ENCODE data around the gene SCGB1D2.
"Not testable (repeated sequence)": the region's sequence is repeated elsewhere in the genome, so short reads cannot be mapped to it uniquely, and the experiment has no call there.

Gene SCGB1D2

DNA sequence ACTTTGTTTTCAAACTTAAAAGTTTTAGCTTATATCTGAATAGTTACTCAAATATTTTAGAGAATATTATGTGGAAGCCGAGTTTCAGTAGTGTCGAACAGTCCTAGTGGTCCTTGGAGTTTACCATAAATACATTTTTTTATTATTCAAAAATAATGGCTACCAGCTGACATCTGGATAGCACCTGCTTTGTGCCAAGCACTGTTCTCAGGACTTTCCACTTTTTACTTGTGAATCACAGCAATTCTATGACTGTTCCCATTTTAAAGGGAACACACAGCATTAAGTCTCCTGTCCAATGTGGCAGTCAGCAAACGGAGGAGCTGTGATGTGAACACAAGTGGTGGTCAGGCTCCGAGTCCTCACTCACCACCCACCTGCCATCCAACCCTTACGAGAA lies 37.6 kb upstream of the SCGB1D2 start:
- DNase-seq (ENCODE audit: low read depth), result no peak
- TF ChIP-seq MYC (IDR thresholded peaks at IDR 0.05; ENCODE audit: low read depth, low read length), result no peak
- TF ChIP-seq POLR2A (IDR thresholded peaks at IDR 0.05; ENCODE audit: extremely low read depth, insufficient read length), result no peak
- TF ChIP-seq, protein P1, sequence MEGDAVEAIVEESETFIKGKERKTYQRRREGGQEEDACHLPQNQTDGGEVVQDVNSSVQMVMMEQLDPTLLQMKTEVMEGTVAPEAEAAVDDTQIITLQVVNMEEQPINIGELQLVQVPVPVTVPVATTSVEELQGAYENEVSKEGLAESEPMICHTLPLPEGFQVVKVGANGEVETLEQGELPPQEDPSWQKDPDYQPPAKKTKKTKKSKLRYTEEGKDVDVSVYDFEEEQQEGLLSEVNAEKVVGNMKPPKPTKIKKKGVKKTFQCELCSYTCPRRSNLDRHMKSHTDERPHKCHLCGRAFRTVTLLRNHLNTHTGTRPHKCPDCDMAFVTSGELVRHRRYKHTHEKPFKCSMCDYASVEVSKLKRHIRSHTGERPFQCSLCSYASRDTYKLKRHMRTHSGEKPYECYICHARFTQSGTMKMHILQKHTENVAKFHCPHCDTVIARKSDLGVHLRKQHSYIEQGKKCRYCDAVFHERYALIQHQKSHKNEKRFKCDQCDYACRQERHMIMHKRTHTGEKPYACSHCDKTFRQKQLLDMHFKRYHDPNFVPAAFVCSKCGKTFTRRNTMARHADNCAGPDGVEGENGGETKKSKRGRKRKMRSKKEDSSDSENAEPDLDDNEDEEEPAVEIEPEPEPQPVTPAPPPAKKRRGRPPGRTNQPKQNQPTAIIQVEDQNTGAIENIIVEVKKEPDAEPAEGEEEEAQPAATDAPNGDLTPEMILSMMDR (IDR thresholded peaks at IDR 0.05; ENCODE audit: low read depth, low read length), result no peak
- TF ChIP-seq, protein P2, sequence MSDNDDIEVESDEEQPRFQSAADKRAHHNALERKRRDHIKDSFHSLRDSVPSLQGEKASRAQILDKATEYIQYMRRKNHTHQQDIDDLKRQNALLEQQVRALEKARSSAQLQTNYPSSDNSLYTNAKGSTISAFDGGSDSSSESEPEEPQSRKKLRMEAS (IDR thresholded peaks at IDR 0.05; ENCODE audit: low read depth, low read length), result no peak
- no peak overlapping the region for H3K4me3 ChIP-seq (ENCODE audit: low read depth, low read length)

DNA sequence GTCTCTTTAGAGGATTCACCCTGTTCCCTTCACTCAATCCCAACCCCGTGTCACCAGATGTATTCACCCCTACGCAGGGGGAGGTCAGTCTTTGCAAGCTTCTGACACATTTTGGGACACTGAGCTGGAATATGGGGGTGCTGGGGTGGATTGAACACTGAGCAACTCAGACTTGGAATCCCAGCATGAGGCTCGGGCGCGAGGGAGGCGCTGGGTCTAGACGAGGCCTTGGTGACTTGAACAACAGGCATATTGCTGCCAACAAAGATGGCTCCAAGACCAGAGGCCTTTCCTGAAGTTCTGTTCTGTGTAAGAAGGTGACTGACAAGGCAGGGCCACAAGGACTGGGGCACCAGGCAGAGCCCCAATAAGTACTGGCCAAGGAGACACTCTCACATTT lies 36.6 kb upstream of the SCGB1D2 start:
- no peak for DNase-seq (ENCODE audit: low read depth)
- no peak overlapping the region for H3K4me3 ChIP-seq (ENCODE audit: low read depth, low read length)
- TF ChIP-seq, protein P1 (IDR thresholded peaks at IDR 0.05; ENCODE audit: low read depth, low read length), result no peak
- no peak for TF ChIP-seq POLR2A (IDR thresholded peaks at IDR 0.05; ENCODE audit: extremely low read depth, insufficient read length)
- TF ChIP-seq, protein P2 (IDR thresholded peaks at IDR 0.05; ENCODE audit: low read depth, low read length), result no peak
- TF ChIP-seq MYC (IDR thresholded peaks at IDR 0.05; ENCODE audit: low read depth, low read length), result no peak

DNA sequence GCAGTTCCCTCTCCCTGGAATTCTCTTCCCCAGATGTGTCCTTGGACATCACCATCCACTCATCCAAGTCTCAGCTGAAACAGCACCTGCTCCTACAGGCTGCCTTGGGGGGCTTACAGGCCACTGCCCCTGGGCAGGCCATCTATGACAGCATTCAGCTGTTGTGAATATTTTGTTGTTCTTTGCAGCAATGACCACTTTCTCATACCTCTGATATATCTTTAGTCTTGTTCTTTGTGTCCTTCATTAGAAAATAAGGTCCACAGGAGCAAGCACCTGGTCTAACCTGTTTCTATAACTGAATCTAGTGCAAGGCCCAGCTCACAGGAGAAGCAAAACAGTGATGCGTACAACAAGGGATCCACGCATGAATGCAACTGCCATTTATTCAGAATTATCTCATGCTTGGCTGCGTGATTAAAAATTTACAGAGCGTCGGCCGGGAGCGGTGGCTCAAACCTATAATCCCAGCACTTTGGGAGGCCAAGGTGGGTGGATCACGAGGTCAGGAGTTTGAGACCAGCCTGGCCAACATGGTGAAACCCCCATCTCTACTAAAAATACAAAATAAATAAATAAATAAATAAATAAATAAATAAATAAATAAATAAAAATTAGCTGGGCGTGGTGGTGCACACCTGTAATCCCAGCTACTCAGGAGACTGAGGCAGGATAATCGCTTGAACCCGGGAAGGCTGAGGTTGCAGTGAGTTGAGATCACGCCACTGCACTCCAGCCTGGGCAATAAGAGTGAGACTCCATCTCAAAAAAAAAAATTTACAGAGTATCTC lies 35.6 kb upstream of the SCGB1D2 start:
- not testable (repeated sequence) for H3K4me3 ChIP-seq (ENCODE audit: low read depth, low read length); DNase-seq (ENCODE audit: low read depth)

DNA sequence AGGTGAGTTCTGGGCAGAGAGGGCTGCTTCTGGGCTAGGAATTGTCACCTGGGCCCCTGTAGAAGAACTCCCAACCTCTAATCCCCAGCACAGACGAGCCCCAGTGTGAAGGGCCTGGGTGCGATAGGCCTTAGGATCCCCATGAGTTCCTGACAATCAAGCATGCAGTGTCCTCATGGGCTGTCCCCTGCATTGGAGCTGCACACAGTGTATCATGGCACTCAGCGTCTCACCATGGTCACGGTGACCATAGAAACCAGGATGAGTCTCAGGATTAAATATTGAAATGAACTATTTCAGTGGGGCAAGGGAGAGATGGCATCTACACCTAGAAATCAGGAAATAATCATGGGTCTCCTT lies 33.3 kb upstream of the SCGB1D2 start:
- no peak overlapping the region for H3K4me3 ChIP-seq (ENCODE audit: low read depth, low read length)
- TF ChIP-seq POLR2A (IDR thresholded peaks at IDR 0.05; ENCODE audit: extremely low read depth, insufficient read length), result no peak
- TF ChIP-seq, protein P2 (IDR thresholded peaks at IDR 0.05; ENCODE audit: low read depth, low read length), result no peak
- TF ChIP-seq, protein P1 (IDR thresholded peaks at IDR 0.05; ENCODE audit: low read depth, low read length), result no peak
- no peak for TF ChIP-seq MYC (IDR thresholded peaks at IDR 0.05; ENCODE audit: low read depth, low read length)
- no peak for DNase-seq (ENCODE audit: low read depth)

DNA sequence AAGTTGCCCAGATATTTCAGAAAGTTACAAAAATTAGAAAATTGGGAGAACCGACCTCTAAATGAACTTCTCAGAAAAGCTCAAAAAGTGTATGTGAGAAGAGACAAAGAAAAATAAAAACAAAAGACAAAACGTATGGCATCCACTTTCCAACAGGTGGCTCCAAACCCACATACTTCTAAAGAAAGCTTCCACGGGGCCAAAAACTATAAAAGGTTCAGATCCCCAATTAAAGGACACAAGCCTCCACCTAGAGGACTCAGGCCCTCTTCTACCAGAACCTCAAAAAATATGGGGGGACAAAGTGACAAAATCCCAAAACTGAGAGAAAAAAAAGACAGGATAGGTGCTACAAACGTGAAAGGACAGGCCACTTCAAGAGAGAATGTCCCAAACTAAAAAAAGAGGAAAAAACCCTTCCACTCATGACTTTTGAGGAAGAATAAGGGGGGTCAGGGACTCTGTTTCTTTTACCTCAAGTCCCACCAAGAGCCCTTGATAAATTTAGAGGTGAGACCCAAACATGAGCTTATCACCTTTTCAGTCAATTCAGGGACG lies 24.8 kb upstream of the SCGB1D2 start:
- peak; percentile 38 for DNase-seq (ENCODE audit: low read depth)
- H3K4me3 ChIP-seq (ENCODE audit: low read depth, low read length), result no peak overlapping the region
- TF ChIP-seq, protein P1 (IDR thresholded peaks at IDR 0.05; ENCODE audit: low read depth, low read length), result peak; percentile 45
- TF ChIP-seq, protein P2 (IDR thresholded peaks at IDR 0.05; ENCODE audit: low read depth, low read length), result no peak
- TF ChIP-seq POLR2A (IDR thresholded peaks at IDR 0.05; ENCODE audit: extremely low read depth, insufficient read length) (no peak), MYC (IDR thresholded peaks at IDR 0.05; ENCODE audit: low read depth, low read length) (no peak)

DNA sequence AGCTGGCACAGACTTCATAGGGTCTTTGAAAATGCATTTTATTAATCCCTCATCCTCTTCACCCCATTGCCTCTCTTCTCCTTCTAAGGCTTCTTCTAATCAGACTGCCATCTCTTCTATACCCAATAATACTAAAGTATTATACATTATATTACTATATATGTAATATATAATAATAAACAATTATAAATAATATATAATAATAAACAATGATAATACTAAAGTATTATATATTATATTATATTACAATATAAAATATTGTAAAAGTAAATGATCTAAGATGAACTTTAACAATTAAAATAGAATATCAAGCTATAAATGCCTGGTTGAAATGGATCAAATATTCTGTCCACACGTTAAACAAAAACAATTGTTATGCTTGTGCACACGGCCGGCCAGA lies 20.5 kb upstream of the SCGB1D2 start:
- H3K4me3 ChIP-seq (ENCODE audit: low read depth, low read length), result no peak overlapping the region
- DNase-seq (ENCODE audit: low read depth), result no peak
- TF ChIP-seq, protein P2 (IDR thresholded peaks at IDR 0.05; ENCODE audit: low read depth, low read length), result no peak
- TF ChIP-seq MYC (IDR thresholded peaks at IDR 0.05; ENCODE audit: low read depth, low read length) (no peak), POLR2A (IDR thresholded peaks at IDR 0.05; ENCODE audit: extremely low read depth, insufficient read length) (no peak)
- TF ChIP-seq, protein P1 (IDR thresholded peaks at IDR 0.05; ENCODE audit: low read depth, low read length), result no peak

Data from NB4 (cell line).